ENCODE results near the gene FXYD1.

- no peak for TF ChIP-seq CTCF (IDR thresholded peaks at IDR 0.05; ENCODE audit: insufficient read depth, low read depth, low read length)
- no peak for TF ChIP-seq EZH2 (IDR thresholded peaks at IDR 0.05; ENCODE audit: insufficient read depth, low read length)
Measured at GRCh38 chr19:35161434-35161743, 22.8 kb downstream of the FXYD1 start.
